Hepatocyte (in vitro differentiated cells): ENCODE results near the gene KNDC1.

ENCODE experiments used
- CTCF ChIP-seq: fragments of 200-600 bp; sonication (generic); IDR thresholded peaks from 2 replicates; pipeline ENCODE4 v1.5.1; 2016; ENCODE audit warnings: antibody characterized with exemption, mild to moderate bottlenecking; ENCODE audit not compliant: poor library complexity
- EZH2 ChIP-seq: fragments of 200-600 bp; sonication (generic); IDR thresholded peaks from 2 replicates; pipeline ENCODE4 v1.6.1; 2016; ENCODE audit warnings: antibody characterized with exemption, mild to moderate bottlenecking, borderline replicate concordance

DNA sequence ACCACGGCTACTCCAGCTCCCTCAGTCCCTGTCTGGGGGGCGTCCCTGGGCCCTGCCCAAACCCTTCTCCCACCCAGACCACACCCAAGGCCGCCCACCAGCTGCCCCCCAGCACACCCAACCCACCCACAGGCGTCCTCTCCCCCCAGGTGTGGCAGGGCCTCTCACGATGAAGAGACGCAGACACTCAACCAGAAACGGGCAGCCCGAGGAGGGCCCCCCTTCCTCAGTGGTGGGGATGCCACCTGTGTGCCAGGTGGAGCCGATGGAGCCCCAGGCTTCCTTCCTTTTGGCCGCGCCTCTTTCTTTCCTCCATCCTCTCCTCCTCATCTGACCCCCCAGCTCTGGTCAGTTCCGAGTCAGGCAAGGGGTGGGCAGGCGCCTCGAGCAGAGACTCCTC is 43.6 kb upstream of the KNDC1 start:
- TF ChIP-seq CTCF = no peak
- TF ChIP-seq EZH2 = no peak
